IMR-90 (cell line): ENCODE measurements around the gene STK32A. TPM values are rescaled to one million over a fixed set of nuclear protein-coding genes. Genes with fewer than 3 reads are reported as not detected.

ENCODE experiments used
- ATAC-seq: fragments of 200-7000 bp; cut with Tn5 transposase; 2 replicates; pipeline ENCODE4 v1.9.1; 2020; ENCODE audit warnings: low read depth, mild to moderate bottlenecking, moderate library complexity
- BruUV-seq: library from RNA; stranded (reverse); fragments of 400-500 nt; replicated peaks from 2 replicates; lab custom pipeline; 2021; lab: Mats Ljungman, UMichigan
- CTCF ChIA-PET: fragments of 300-600 bp; formaldehyde crosslinking; extraction: SDS; loops from one replicate; lab custom pipeline; 2021; ENCODE audit warnings: antibody characterized with exemption; lab: Yijun Ruan, JAX
- POLR2A ChIA-PET: fragments of 300-600 bp; sonication (Branson Sonifier 250); formaldehyde crosslinking; loops from one replicate; lab custom pipeline; 2022; ENCODE audit warnings: antibody characterized with exemption; ENCODE audit not compliant: unreplicated experiment; lab: Charles Lee
- DNase-seq: peaks from one replicate; pipeline ENCODE4 v3.0.0; 2013
- H2AFZ ChIP-seq: replicated peaks from 2 replicates; pipeline ENCODE3; 2013; ENCODE audit warnings: low read length, mild to moderate bottlenecking; ENCODE audit not compliant: poor library complexity
- H2AK5ac ChIP-seq: 2 replicates; pipeline ENCODE4 v1.6.1; 2013; ENCODE audit warnings: low read depth, low read length, inconsistent platforms
- H2AK9ac ChIP-seq: replicated peaks from 2 replicates; pipeline ENCODE3; 2013; ENCODE audit warnings: mild to moderate bottlenecking, low read depth, low read length, moderate library complexity; ENCODE audit not compliant: poor library complexity
- H2BK120ac ChIP-seq: 2 replicates; pipeline ENCODE4 v1.6.1; 2013; ENCODE audit warnings: low read depth, low read length, inconsistent platforms
- H2BK15ac ChIP-seq: 3 replicates; pipeline ENCODE4 v1.6.1; 2013; ENCODE audit warnings: low read depth, low read length, inconsistent platforms
- H2BK20ac ChIP-seq: 2 replicates; pipeline ENCODE4 v1.6.1; 2013; ENCODE audit warnings: low read depth, mild to moderate bottlenecking, inconsistent platforms, low read length, moderate library complexity
- H2BK5ac ChIP-seq: 2 replicates; pipeline ENCODE4 v1.6.1; 2013; ENCODE audit warnings: mild to moderate bottlenecking, low read depth, low read length, inconsistent platforms; ENCODE audit not compliant: poor library complexity, severe bottlenecking
- H3K14ac ChIP-seq: replicated peaks from 2 replicates; pipeline ENCODE4 v1.6.1; 2013; ENCODE audit warnings: low read depth, low read length, inconsistent platforms
- H3K18ac ChIP-seq: 2 replicates; pipeline ENCODE4 v1.6.1; 2013; ENCODE audit warnings: low read depth, low read length, control low read depth
- H3K23ac ChIP-seq: 2 replicates; pipeline ENCODE4 v1.6.1; 2013; ENCODE audit warnings: low read depth, low read length, inconsistent platforms
- H3K27ac ChIP-seq: 2 replicates; pipeline ENCODE4 v1.5.1; 2013; ENCODE audit warnings: mild to moderate bottlenecking, control low read depth, low read length; ENCODE audit not compliant: insufficient read depth
- H3K27me3 ChIP-seq: 2 replicates; pipeline ENCODE4 v1.6.1; 2013; ENCODE audit warnings: low read length; ENCODE audit not compliant: control insufficient read depth, insufficient read depth
- H3K36me3 ChIP-seq: 2 replicates; pipeline ENCODE4 v1.6.1; 2013; ENCODE audit warnings: low read length, mixed read lengths; ENCODE audit not compliant: control insufficient read depth, insufficient read depth
- H3K4ac ChIP-seq: 2 replicates; pipeline ENCODE4 v1.6.1; 2013; ENCODE audit warnings: low read depth, low read length, inconsistent platforms
- H3K4me1 ChIP-seq: 2 replicates; pipeline ENCODE4 v1.6.1; 2013; ENCODE audit warnings: low read length, mixed read lengths; ENCODE audit not compliant: control insufficient read depth, insufficient read depth
- H3K4me2 ChIP-seq: 2 replicates; pipeline ENCODE4 v1.6.1; 2013; ENCODE audit warnings: low read depth, mild to moderate bottlenecking, control low read depth, low read length, moderate library complexity
- H3K4me3 ChIP-seq: 2 replicates; pipeline ENCODE4 v1.5.1; 2013; ENCODE audit warnings: low read depth, mild to moderate bottlenecking, control low read depth, low read length, moderate library complexity; ENCODE audit not compliant: insufficient read depth
- H3K56ac ChIP-seq: 2 replicates; pipeline ENCODE4 v1.6.1; 2013; ENCODE audit warnings: low read length, inconsistent platforms; ENCODE audit not compliant: insufficient read depth; ENCODE audit errors: extremely low read depth
- H3K79me1 ChIP-seq, 2 experiments: 2 replicates each; pipeline ENCODE4 v1.6.1; 2013; ENCODE audit warnings: low read length in 2 of 2, inconsistent platforms in 1 of 2, low read depth in 1 of 2
- H3K9ac ChIP-seq: 2 replicates; pipeline ENCODE4 v1.6.1; 2013; ENCODE audit warnings: low read depth, low read length, control low read depth
- H3K9me1 ChIP-seq: 2 replicates; pipeline ENCODE4 v1.6.1; 2013; ENCODE audit warnings: low read length, inconsistent platforms; ENCODE audit not compliant: insufficient read depth
- H3K9me3 ChIP-seq: 2 replicates; pipeline ENCODE4 v1.6.1; 2013; ENCODE audit warnings: low read length; ENCODE audit not compliant: control insufficient read depth, insufficient read depth
- H4K20me1 ChIP-seq: 2 replicates; pipeline ENCODE4 v1.6.1; 2013; ENCODE audit warnings: low read length, inconsistent platforms; ENCODE audit not compliant: insufficient read depth
- H4K5ac ChIP-seq: 2 replicates; pipeline ENCODE4 v1.6.1; 2013; ENCODE audit warnings: mild to moderate bottlenecking, low read depth, low read length, control low read depth
- H4K8ac ChIP-seq, 2 experiments: 2 replicates each; pipeline ENCODE4 v1.6.1; 2013; ENCODE audit warnings: low read depth in 2 of 2, low read length in 2 of 2, control low read depth in 1 of 2, inconsistent platforms in 1 of 2
- H4K91ac ChIP-seq: 2 replicates; pipeline ENCODE4 v1.6.1; 2013; ENCODE audit warnings: low read depth, low read length, inconsistent platforms; ENCODE audit not compliant: insufficient read depth
- CEBPB ChIP-seq: IDR thresholded peaks from 2 replicates; pipeline ENCODE4 v1.6.1; 2012; ENCODE audit warnings: low read depth, low read length, improper control_type of control experiment
- CHD1 ChIP-seq: IDR thresholded peaks from 2 replicates; pipeline ENCODE4 v1.6.1; 2012; ENCODE audit warnings: low read depth, low read length, improper control_type of control experiment
- CTCF ChIP-seq: conservative IDR thresholded peaks from 2 replicates; pipeline ENCODE4 v1.5.1; 2012; ENCODE audit warnings: mild to moderate bottlenecking, low read depth, low read length, improper control_type of control experiment
- ELK1 ChIP-seq: fragments of 150-350 bp; IDR thresholded peaks from 2 replicates; pipeline ENCODE4 v1.6.1; 2016; ENCODE audit warnings: low read depth, mild to moderate bottlenecking, low read length, moderate library complexity, borderline replicate concordance
- FOS ChIP-seq: fragments of 150-350 bp; IDR thresholded peaks from 2 replicates; pipeline ENCODE4 v1.6.1; 2016; ENCODE audit warnings: low read depth, low read length
- MAFK ChIP-seq: IDR thresholded peaks from 2 replicates; pipeline ENCODE4 v1.6.1; 2012; ENCODE audit warnings: low read depth, low read length, improper control_type of control experiment
- POLR2A ChIP-seq: IDR thresholded peaks from 2 replicates; pipeline ENCODE4 v1.6.1; 2012; ENCODE audit warnings: mild to moderate bottlenecking, low read depth, low read length
- RAD21 ChIP-seq: IDR thresholded peaks from 2 replicates; pipeline ENCODE4 v1.6.1; 2012; ENCODE audit warnings: low read length, improper control_type of control experiment
- RCOR1 ChIP-seq: IDR thresholded peaks from 2 replicates; pipeline ENCODE4 v1.6.1; 2012; ENCODE audit warnings: mild to moderate bottlenecking, low read length, improper control_type of control experiment; ENCODE audit not compliant: insufficient replicate concordance
- RFX5 ChIP-seq: IDR thresholded peaks from 2 replicates; pipeline ENCODE4 v1.8.0; 2012; ENCODE audit warnings: low read depth, mild to moderate bottlenecking, low read length, moderate library complexity
- SMC3 ChIP-seq: fragments of 150-350 bp; IDR thresholded peaks from 2 replicates; pipeline ENCODE4 v1.6.1; 2016; ENCODE audit warnings: low read depth, mild to moderate bottlenecking, antibody characterized with exemption, low read length, moderate library complexity
- WGBS, 2 experiments: methylation state at CpG; one replicate each; pipeline versions ENCODE4 v1.1.5 to v1.1.7; 2013; ENCODE audit warnings: missing lambda C conversion rate in 2 of 2; ENCODE audit not compliant: insufficient read length in 1 of 2; ENCODE audit errors: extremely low coverage in 2 of 2; 5-methylcytosine and 5-hydroxymethylcytosine counted together
- dilution Hi-C: fragments of 300-500 bp; cut with HindIII; formaldehyde crosslinking; loops from one replicate; pipeline ENCODE4 v1.14.3; 2018; ENCODE audit warnings: low sequenced_read_pairs; ENCODE audit not compliant: unreplicated experiment
- in situ Hi-C: fragments of 300-500 bp; cut with MboI; formaldehyde crosslinking; loops from 3 replicates; pipeline ENCODE4 v1.14.3; 2019; ENCODE audit warnings: low sequenced_read_pairs, inconsistent platforms, mixed read lengths
- intact Hi-C: fragments of 100-400 bp; cut with micrococcal nuclease; formaldehyde crosslinking; loops from 2 replicates; pipeline ENCODE4 v1.10.0; 2022
- polyA plus RNA-seq, 3 experiments: library from polyadenylated mRNA; depleted of rRNA; stranded (reverse); fragments of >200 nt; gene quantifications; 2 replicates each; pipeline ENCODE4 v1.2.3, GENCODE V29; 2012; ENCODE audit warnings: low replicate concordance in 1 of 3
- total RNA-seq: library from RNA; depleted of rRNA; stranded (reverse); fragments of >200 nt; gene quantifications from 2 replicates; pipeline ENCODE4 v1.2.3, GENCODE V29; 2012

The STK32A gene
- total and polyA plus RNA-seq, 2 of the 4 experiments (the other 2 are of a cell fraction) = 0.12 to 0.18 TPM

GRCh38 chr5:147393874-147394672 lies 159.2 kb downstream of the STK32A start (continued):
- TF ChIP-seq RAD21 (no peak), POLR2A (no peak)

GRCh38 chr5:147396070-147396823 lies 161.4 kb downstream of the STK32A start:
- dilution Hi-C loops (no loop called here), in situ Hi-C loops (no loop called here), intact Hi-C loops (no loop called here)
- Histone ChIP-seq H3K56ac (no peak overlapping the region), H2BK15ac (no peak overlapping the region), H3K23ac (no peak overlapping the region; the same call in 1 of the 2 replicates), H3K4me3 (no peak overlapping the region), H2AK5ac (no peak overlapping the region), H2AFZ (no peak overlapping the region), H3K9ac (no peak overlapping the region), H4K8ac (no peak overlapping the region), H3K4ac (no peak overlapping the region), H3K9me3 (no peaks in the 10 kb centered on the region), H3K27ac (no peak overlapping the region), H4K5ac (no peak overlapping the region), H3K79me1 (peaks cover 0 to 3% of the 10 kb centered on the region in 2 experiments; a peak in 1 of 4 replicates), H3K18ac (no peak overlapping the region), H2BK5ac (no peak overlapping the region), H4K20me1 (no peaks in the 10 kb centered on the region), H3K36me3 (peaks cover 25% of the 10 kb centered on the region), H3K27me3 (no peaks in the 10 kb centered on the region), H3K4me1 (peaks cover 3% of the 10 kb centered on the region), H2BK120ac (no peak overlapping the region), H3K4me2 (no peak overlapping the region), H4K91ac (no peak overlapping the region), H2BK20ac (no peak overlapping the region), H3K14ac (no peak overlapping the region), H3K9me1 (peaks cover 9% of the 10 kb centered on the region; the same call in 1 of the 2 replicates), H2AK9ac (no peak overlapping the region)
- BruUV-seq = no TSS peak
- ChIA-PET CTCF (interaction anchor here (1.0 kb wide), 1 partner anchor 10 kb away, joined by 3 read pairs; no protein-coding TSS in a partner anchor), POLR2A (no interaction called here)
- DNase-seq = no peak
- no CpG with 5 or more reads among the region's 8 CpGs for WGBS, 2 experiments
- TF ChIP-seq CEBPB (no peak), FOS (no peak), RCOR1 (no peak), RFX5 (no peak), CTCF (no peak), CHD1 (no peak), ELK1 (no peak), POLR2A (no peak), SMC3 (no peak), RAD21 (no peak), MAFK (no peak)
- no peak for ATAC-seq
